DOHH2 (cell line): ENCODE measurements around the gene HIVEP1.

ENCODE experiments used
- H3F3A ChIP-seq: fragments of 200-600 bp; sonication (generic), shearing (Covaris generic); 2 replicates; pipeline ENCODE4 v1.6.0; 2016; ENCODE audit warnings: antibody characterized with exemption, mild to moderate bottlenecking; ENCODE audit not compliant: control insufficient read depth, insufficient read depth
- H3K27ac ChIP-seq: fragments of 200-600 bp; sonication (generic); 2 replicates; pipeline ENCODE4 v1.5.1; 2014; ENCODE audit warnings: low read depth, mild to moderate bottlenecking, low read length, moderate library complexity
- H3K27me3 ChIP-seq: fragments of 200-600 bp; sonication (generic); 2 replicates; pipeline ENCODE4 v1.6.1; 2014; ENCODE audit warnings: mild to moderate bottlenecking, low read length, mixed read lengths; ENCODE audit not compliant: control insufficient read depth
- H3K36me3 ChIP-seq: fragments of 200-600 bp; sonication (generic); 2 replicates; pipeline ENCODE4 v1.6.1; 2014; ENCODE audit warnings: mild to moderate bottlenecking, low read length, moderate library complexity, mixed read lengths; ENCODE audit not compliant: control insufficient read depth
- H3K4me1 ChIP-seq: fragments of 200-600 bp; sonication (generic); 2 replicates; pipeline ENCODE4 v1.6.1; 2014; ENCODE audit warnings: mild to moderate bottlenecking, low read length, mixed read lengths; ENCODE audit not compliant: control insufficient read depth
- H3K4me2 ChIP-seq: fragments of 200-600 bp; sonication (generic); 2 replicates; pipeline ENCODE4 v1.6.0; 2014; ENCODE audit warnings: mild to moderate bottlenecking, low read length, moderate library complexity
- H3K4me3 ChIP-seq: fragments of 200-600 bp; sonication (generic); 2 replicates; pipeline ENCODE4 v1.5.1; 2014; ENCODE audit warnings: mild to moderate bottlenecking, low read length, mixed read lengths
- H3K79me2 ChIP-seq: fragments of 200-600 bp; sonication (generic); 2 replicates; pipeline ENCODE4 v1.6.1; 2014; ENCODE audit warnings: mild to moderate bottlenecking, low read length, mixed read lengths; ENCODE audit not compliant: control insufficient read depth
- H3K9me2 ChIP-seq: fragments of 200-600 bp; sonication (generic); replicated peaks from 2 replicates; pipeline ENCODE4 v1.6.1; 2014; ENCODE audit warnings: mild to moderate bottlenecking, low read length, mixed read lengths; ENCODE audit not compliant: control insufficient read depth
- H3K9me3 ChIP-seq: fragments of 200-600 bp; sonication (generic); 2 replicates; pipeline ENCODE4 v1.6.1; 2014; ENCODE audit warnings: antibody characterized with exemption, low read length, mixed read lengths; ENCODE audit not compliant: control insufficient read depth, insufficient read depth
- H4K20me1 ChIP-seq: fragments of 200-600 bp; sonication (generic); 2 replicates; pipeline ENCODE4 v1.6.0; 2014; ENCODE audit warnings: low read depth, mild to moderate bottlenecking, antibody characterized with exemption, low read length, moderate library complexity; ENCODE audit not compliant: control insufficient read depth, insufficient read depth
- CTCF ChIP-seq: fragments of 200-600 bp; sonication (generic); IDR thresholded peaks from one replicate; pipeline ENCODE4 v1.5.1; 2014; ENCODE audit warnings: antibody characterized with exemption, mild to moderate bottlenecking, low read depth, low read length; ENCODE audit not compliant: poor library complexity, severe bottlenecking
- EZH2phosphoT487 ChIP-seq: fragments of 200-600 bp; sonication (generic); IDR thresholded peaks from 2 replicates; pipeline ENCODE4 v1.6.1; 2017; ENCODE audit warnings: borderline replicate concordance, mild to moderate bottlenecking, antibody characterized with exemption, low read length, moderate library complexity, mixed read lengths

The HIVEP1 gene

DNA sequence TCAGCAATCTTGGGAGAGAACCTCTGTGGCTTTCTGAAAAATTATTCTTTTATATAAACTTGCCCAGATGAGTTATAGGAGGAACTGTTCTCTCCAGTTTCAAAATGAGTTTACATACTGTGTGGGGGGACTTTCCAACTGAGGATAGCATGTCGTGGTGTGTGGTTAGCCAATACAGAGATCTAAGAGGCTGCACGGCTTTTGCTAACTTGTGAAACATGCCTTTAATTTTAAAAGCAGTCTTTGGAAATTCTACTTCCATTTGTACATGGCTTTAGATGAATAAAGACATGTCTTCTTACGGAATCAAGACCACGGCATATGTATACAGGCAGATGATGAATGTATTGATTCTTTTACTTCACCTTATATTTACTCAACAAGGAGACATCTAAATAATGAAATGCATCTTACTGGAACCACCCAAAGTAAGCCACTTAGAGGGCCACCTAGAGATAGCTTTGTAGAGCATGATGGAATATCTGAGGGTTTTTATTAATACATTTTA lies 39.8 kb downstream of the HIVEP1 start:
- TF ChIP-seq EZH2phosphoT487 (no peak), CTCF (peak; percentile 23)
- Histone ChIP-seq H3K4me2 (peak overlapping the region; percentile 90), H3K27me3 (no peaks in the 10 kb centered on the region), H3K36me3 (no peaks in the 10 kb centered on the region), H3F3A (peaks cover 8% of the 10 kb centered on the region; the same call in 1 of the 2 replicates), H4K20me1 (no peaks in the 10 kb centered on the region), H3K4me1 (peaks cover 65% of the 10 kb centered on the region), H3K27ac (peak overlapping the region; percentile 83), H3K9me3 (no peaks in the 10 kb centered on the region), H3K9me2 (no peaks in the 10 kb centered on the region), H3K4me3 (peak overlapping the region; percentile 62), H3K79me2 (peaks cover 58% of the 10 kb centered on the region)

- Histone ChIP-seq H3K4me3 (no peak overlapping the region), H3K27me3 (no peaks in the 10 kb centered on the region), H4K20me1 (no peaks in the 10 kb centered on the region), H3K4me2 (0 out of 2 replicates have a peak overlapping the region, but pooled peaks have one; percentile 1), H3K9me2 (no peaks in the 10 kb centered on the region), H3K36me3 (no peaks in the 10 kb centered on the region), H3K27ac (no peak overlapping the region), H3K4me1 (peaks cover 48% of the 10 kb centered on the region), H3K9me3 (no peaks in the 10 kb centered on the region), H3K79me2 (peaks cover 57% of the 10 kb centered on the region), H3F3A (no peaks in the 10 kb centered on the region)
- TF ChIP-seq CTCF (no peak), EZH2phosphoT487 (no peak)
These were observed 46.3 kb downstream of the HIVEP1 start for GRCh38 chr6:12058172-12058961.

DNA sequence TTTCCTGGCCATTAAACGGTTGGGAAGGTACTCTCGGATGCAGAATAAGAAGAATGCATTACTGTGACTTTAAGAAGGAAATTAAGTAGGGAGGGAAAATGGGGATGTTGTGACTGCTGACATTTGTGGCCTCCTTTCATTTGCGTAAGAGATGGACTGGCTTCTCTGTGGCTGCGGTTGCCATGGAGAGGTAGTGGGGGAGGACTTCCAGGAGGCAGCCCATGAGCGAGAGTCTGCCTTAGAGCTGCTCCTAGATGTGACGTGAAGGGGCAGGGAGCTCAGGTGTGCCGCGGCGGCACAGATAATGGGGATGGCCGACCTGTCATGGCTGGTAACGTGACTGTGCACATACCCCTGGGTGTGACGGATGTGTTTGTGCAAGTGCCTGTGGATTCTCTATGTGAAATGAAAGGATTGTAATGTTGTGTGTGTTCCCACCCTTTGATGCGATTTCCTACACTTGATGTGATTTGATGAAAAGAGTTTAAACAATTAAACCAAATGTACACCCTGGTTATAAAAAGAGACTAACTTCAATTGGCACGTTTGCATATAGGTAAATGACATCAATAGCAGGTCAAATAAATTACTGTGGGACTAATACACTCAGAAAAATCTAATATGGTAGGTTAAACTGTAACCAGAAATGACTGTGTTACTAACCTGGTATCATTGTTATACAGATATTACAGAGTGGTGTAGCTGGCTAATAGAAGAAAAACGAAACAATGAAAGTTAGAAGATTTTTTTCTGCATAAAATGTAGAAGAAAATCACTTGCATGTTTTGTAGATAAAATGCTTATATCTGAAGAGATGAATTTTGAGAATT lies 48.9 kb downstream of the HIVEP1 start:
- H3K27ac ChIP-seq: peak overlapping the region; percentile 42
- H3K79me2 ChIP-seq: peaks cover 71% of the 10 kb centered on the region
- H3K9me3 ChIP-seq: no peaks in the 10 kb centered on the region
- TF ChIP-seq CTCF: no peak
- no peaks in the 10 kb centered on the region for H4K20me1 ChIP-seq
- peak overlapping the region; percentile 63 for H3K4me3 ChIP-seq
- H3F3A ChIP-seq: no peaks in the 10 kb centered on the region
- peaks cover 67% of the 10 kb centered on the region for H3K4me1 ChIP-seq
- no peaks in the 10 kb centered on the region for H3K27me3 ChIP-seq
- H3K36me3 ChIP-seq: no peaks in the 10 kb centered on the region
- no peaks in the 10 kb centered on the region for H3K9me2 ChIP-seq
- H3K4me2 ChIP-seq: peak overlapping the region; percentile 60
